Subcutaneous adipose tissue (tissue), 4 donors: Measurements from ENCODE around the gene OR12D3. TPM values are rescaled to one million over a fixed set of nuclear protein-coding genes. Genes with fewer than 3 reads are reported as not detected.

Experiments
- CTCF ChIP-seq: fragments of 450-650 bp; IDR thresholded peaks from one replicate; pipeline ENCODE4 v1.5.1; 2016; ENCODE audit warnings: low read depth, mild to moderate bottlenecking, control low read depth, antibody characterized with exemption, moderate library complexity
- total RNA-seq, 4 donors: library from RNA; depleted of rRNA; stranded (reverse); fragments of >200 nt; gene quantifications; one replicate each; pipeline ENCODE4 v1.1.0, GENCODE V29; 2016

Gene OR12D3
- not detected for total RNA-seq

GRCh38 chr6:29375191-29375590 is at the start of gene OR12D3:
OR12D3 (minus strand) TSS chr6:29375291; CDS start chr6:29375287, 4 bp downstream.
- no peak for TF ChIP-seq CTCF

- no peak for TF ChIP-seq CTCF
Measured at GRCh38 chr6:29424575-29424974, 49.5 kb upstream of the OR12D3 start.

GRCh38 chr6:29424168-29424567 is 49.1 kb upstream of the OR12D3 start:
- TF ChIP-seq CTCF, result no peak

GRCh38 chr6:29419516-29419915 is 44.4 kb upstream of the OR12D3 start:
- TF ChIP-seq CTCF, result no peak

GRCh38 chr6:29414588-29414987 is 39.5 kb upstream of the OR12D3 start, which contains the start of gene OR12D1:
OR12D1 (plus strand) TSS chr6:29414928.
- no peak for TF ChIP-seq CTCF

- TF ChIP-seq CTCF, result no peak
Measured at GRCh38 chr6:29403801-29404200, 28.7 kb upstream of the OR12D3 start.

- TF ChIP-seq CTCF, result no peak
Measured at GRCh38 chr6:29399525-29399924, 24.4 kb upstream of the OR12D3 start.
